Ishikawa (cell line): ENCODE measurements around the gene DLEC1.

ENCODE experiments used
- CEBPB ChIP-seq: IDR thresholded peaks from 2 replicates; pipeline ENCODE4 v1.6.1; 2012
- CREB1 ChIP-seq: IDR thresholded peaks from 2 replicates; pipeline ENCODE4 v1.6.1; 2012; ENCODE audit warnings: low read depth
- EGR1 ChIP-seq: IDR thresholded peaks from 2 replicates; pipeline ENCODE4 v1.6.1; 2012
- EP300 ChIP-seq: IDR thresholded peaks from 2 replicates; pipeline ENCODE4 v1.6.1; 2012; ENCODE audit warnings: borderline replicate concordance
- FOXM1 ChIP-seq: IDR thresholded peaks from 2 replicates; pipeline ENCODE4 v1.6.1; 2012; ENCODE audit warnings: low read depth, borderline replicate concordance
- MAX ChIP-seq: IDR thresholded peaks from 2 replicates; pipeline ENCODE4 v1.6.1; 2012
- NFIC ChIP-seq: IDR thresholded peaks from 2 replicates; pipeline ENCODE4 v1.6.1; 2012
- RAD21 ChIP-seq: IDR thresholded peaks from 2 replicates; pipeline ENCODE4 v1.6.1; 2012; ENCODE audit warnings: low read depth
- TAF1 ChIP-seq: IDR thresholded peaks from 2 replicates; pipeline ENCODE4 v1.6.1; 2012; ENCODE audit warnings: low read depth, mild to moderate bottlenecking
- TCF12 ChIP-seq: IDR thresholded peaks from 2 replicates; pipeline ENCODE4 v1.6.1; 2012; ENCODE audit warnings: low read depth
- TEAD4 ChIP-seq: IDR thresholded peaks from 2 replicates; pipeline ENCODE4 v1.6.1; 2012
- YY1 ChIP-seq: IDR thresholded peaks from 2 replicates; pipeline ENCODE4 v1.6.1; 2012; ENCODE audit warnings: low read depth
- ZBTB7A ChIP-seq: IDR thresholded peaks from 2 replicates; pipeline ENCODE4 v1.6.1; 2012; ENCODE audit warnings: low read depth
- TF ChIP-seq, protein P1 (sequence below): IDR thresholded peaks from 2 replicates; pipeline ENCODE4 v1.6.1; 2012; ENCODE audit warnings: low read depth, mild to moderate bottlenecking
- TF ChIP-seq, protein P2 (sequence below): IDR thresholded peaks from 2 replicates; pipeline ENCODE4 v1.6.1; 2012

The DLEC1 gene

DNA sequence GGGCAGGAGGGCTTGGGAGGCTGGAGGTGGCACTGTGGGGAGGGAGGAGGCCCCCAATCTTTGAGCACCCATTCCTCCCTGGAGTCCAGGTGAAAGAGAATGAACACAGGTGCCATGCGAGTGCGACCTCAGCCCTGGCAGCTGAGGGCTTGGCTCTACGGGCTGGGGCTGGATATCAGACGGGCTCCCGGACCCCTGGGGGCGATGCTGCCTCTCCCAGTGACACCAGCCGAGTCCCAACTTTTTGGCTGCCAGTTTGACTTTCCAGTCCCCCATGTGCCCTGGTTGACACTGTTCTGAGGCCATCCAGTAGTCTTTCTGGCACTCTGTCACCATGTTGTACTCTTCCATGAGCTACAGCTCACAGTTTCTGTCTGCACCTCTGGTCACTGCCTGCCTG lies 47.2 kb upstream of the DLEC1 start:
- TF ChIP-seq FOXM1, result no peak

DNA sequence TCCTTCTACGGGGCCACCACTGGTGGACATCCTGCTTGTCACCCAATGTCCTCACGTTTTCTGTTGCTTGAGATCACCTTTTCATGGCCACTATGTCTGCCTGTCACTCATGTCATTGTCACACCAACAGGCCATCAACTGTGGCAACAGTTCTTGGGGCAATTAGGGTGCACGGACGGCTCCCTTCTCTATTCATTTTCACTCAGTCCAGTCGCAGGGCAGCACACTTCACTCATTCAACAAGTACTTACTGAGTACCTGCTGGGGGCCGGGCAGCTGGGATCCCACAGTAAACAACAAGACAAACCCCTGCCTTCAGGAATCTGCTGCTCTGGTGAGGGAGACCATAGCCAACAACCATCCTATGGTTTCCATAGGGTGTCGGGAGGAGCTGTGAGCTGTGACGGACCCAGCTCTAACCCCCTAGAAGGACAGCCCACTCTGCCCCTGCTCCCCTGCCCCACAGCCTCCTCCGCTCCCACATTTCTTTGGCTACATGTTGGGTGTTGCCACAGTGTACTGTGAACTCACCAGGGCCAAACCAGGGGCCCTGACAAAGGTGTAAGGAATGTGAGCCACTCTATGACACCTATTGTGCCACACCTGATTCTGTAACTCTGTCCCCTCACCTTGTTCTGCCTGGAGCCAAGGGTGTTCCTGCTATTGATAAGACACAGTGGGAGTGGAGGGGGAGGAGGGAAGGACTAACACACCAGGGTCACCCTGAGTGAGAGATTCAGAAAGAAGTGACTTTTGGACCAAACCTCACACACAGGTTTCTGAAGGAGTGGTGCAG lies 46.5 kb upstream of the DLEC1 start:
- no peak for TF ChIP-seq CEBPB
- TF ChIP-seq YY1, result no peak
- TF ChIP-seq MAX, result no peak
- TF ChIP-seq, protein P1, sequence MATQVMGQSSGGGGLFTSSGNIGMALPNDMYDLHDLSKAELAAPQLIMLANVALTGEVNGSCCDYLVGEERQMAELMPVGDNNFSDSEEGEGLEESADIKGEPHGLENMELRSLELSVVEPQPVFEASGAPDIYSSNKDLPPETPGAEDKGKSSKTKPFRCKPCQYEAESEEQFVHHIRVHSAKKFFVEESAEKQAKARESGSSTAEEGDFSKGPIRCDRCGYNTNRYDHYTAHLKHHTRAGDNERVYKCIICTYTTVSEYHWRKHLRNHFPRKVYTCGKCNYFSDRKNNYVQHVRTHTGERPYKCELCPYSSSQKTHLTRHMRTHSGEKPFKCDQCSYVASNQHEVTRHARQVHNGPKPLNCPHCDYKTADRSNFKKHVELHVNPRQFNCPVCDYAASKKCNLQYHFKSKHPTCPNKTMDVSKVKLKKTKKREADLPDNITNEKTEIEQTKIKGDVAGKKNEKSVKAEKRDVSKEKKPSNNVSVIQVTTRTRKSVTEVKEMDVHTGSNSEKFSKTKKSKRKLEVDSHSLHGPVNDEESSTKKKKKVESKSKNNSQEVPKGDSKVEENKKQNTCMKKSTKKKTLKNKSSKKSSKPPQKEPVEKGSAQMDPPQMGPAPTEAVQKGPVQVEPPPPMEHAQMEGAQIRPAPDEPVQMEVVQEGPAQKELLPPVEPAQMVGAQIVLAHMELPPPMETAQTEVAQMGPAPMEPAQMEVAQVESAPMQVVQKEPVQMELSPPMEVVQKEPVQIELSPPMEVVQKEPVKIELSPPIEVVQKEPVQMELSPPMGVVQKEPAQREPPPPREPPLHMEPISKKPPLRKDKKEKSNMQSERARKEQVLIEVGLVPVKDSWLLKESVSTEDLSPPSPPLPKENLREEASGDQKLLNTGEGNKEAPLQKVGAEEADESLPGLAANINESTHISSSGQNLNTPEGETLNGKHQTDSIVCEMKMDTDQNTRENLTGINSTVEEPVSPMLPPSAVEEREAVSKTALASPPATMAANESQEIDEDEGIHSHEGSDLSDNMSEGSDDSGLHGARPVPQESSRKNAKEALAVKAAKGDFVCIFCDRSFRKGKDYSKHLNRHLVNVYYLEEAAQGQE, result no peak
- no peak for TF ChIP-seq FOXM1
- TF ChIP-seq NFIC, result no peak
- TF ChIP-seq EP300, result no peak
- no peak for TF ChIP-seq EGR1
- TF ChIP-seq RAD21, result no peak
- TF ChIP-seq, protein P2, sequence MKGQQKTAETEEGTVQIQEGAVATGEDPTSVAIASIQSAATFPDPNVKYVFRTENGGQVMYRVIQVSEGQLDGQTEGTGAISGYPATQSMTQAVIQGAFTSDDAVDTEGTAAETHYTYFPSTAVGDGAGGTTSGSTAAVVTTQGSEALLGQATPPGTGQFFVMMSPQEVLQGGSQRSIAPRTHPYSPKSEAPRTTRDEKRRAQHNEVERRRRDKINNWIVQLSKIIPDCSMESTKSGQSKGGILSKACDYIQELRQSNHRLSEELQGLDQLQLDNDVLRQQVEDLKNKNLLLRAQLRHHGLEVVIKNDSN, result no peak
- TF ChIP-seq TCF12, result no peak
- TF ChIP-seq TEAD4, result no peak
- TF ChIP-seq CREB1, result no peak
- TF ChIP-seq ZBTB7A, result no peak
- TF ChIP-seq TAF1, result no peak

GRCh38 chr3:37993067-37993455 lies 45.9 kb upstream of the DLEC1 start:
- no peak for TF ChIP-seq NFIC
- TF ChIP-seq MAX, result no peak
- no peak for TF ChIP-seq CREB1
- no peak for TF ChIP-seq EP300
- no peak for TF ChIP-seq TEAD4
- no peak for TF ChIP-seq ZBTB7A
- TF ChIP-seq FOXM1, result no peak
- no peak for TF ChIP-seq TCF12
- TF ChIP-seq, protein P1, result no peak
- no peak for TF ChIP-seq CEBPB

DNA sequence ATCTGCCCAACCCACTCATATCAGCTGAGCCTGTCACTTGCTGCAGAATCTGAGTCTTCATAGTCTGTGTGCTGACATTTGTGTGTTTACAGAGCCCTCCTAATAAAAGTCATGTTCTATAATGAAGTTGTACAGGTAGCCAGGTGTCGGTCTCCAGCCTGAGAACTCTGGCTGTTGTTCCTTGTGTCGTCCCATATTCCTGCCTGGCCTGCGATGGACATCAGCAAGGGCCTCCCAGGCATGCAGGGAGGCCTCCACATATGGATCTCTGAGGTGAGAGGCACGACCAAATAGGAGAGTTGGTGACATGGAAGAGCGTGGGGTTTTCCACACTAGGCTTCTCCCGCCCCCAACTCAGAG lies 45.6 kb upstream of the DLEC1 start:
- TF ChIP-seq EGR1 (no peak), TAF1 (no peak), FOXM1 (no peak), CREB1 (no peak), RAD21 (no peak), YY1 (no peak), TCF12 (no peak), ZBTB7A (no peak), NFIC (no peak), CEBPB (no peak), MAX (no peak), TEAD4 (no peak), EP300 (no peak)
- TF ChIP-seq, protein P2, result no peak
- TF ChIP-seq, protein P1, result no peak
